Umbilical cord (tissue), 2 donors: ENCODE data around the gene SPTBN2. TPM values are rescaled to one million over a fixed set of nuclear protein-coding genes. Genes with fewer than 3 reads are reported as not detected.
"Not testable (repeated sequence)": the region's sequence is repeated elsewhere in the genome, so short reads cannot be mapped to it uniquely, and the experiment has no call there.

Experiments used
- DNase-seq: peaks from one replicate; pipeline ENCODE4 v3.0.0-alpha.2; 2015; ENCODE audit warnings: low spot score
- total RNA-seq: library from RNA; depleted of rRNA; stranded (reverse); fragments of >200 nt; gene quantifications from one replicate; pipeline ENCODE4 v1.2.3, GENCODE V29; 2014; ENCODE audit warnings: low replicate concordance; ENCODE audit not compliant: insufficient read depth

Gene SPTBN2
- total RNA-seq, 1 donor from 2014 or later = 46.5 TPM

- DNase-seq = not testable (repeated sequence)
Observed at GRCh38 chr11:66724167-66724566, 4.8 kb downstream of the SPTBN2 start.

- DNase-seq = no peak
Observed at GRCh38 chr11:66723693-66724092, 5.3 kb downstream of the SPTBN2 start.

GRCh38 chr11:66722745-66723651 lies 6.0 kb downstream of the SPTBN2 start:
- DNase-seq = no peak

GRCh38 chr11:66721939-66722338 lies 7.1 kb downstream of the SPTBN2 start:
- no peak for DNase-seq

- no peak for DNase-seq
Observed at GRCh38 chr11:66720899-66721470, 8.0 kb downstream of the SPTBN2 start.

GRCh38 chr11:66720223-66720898 lies 8.7 kb downstream of the SPTBN2 start:
- peak; percentile 58 for DNase-seq

GRCh38 chr11:66719111-66719872 lies 9.7 kb downstream of the SPTBN2 start:
- no peak for DNase-seq

- peak; percentile 57 for DNase-seq
Observed at GRCh38 chr11:66718320-66718971, 10.6 kb downstream of the SPTBN2 start.

- no peak for DNase-seq
Observed at GRCh38 chr11:66717925-66718319, 11.1 kb downstream of the SPTBN2 start.

GRCh38 chr11:66716996-66717395 lies 12.0 kb downstream of the SPTBN2 start:
- DNase-seq = no peak

- no peak for DNase-seq
Observed at GRCh38 chr11:66715346-66716085, 13.5 kb downstream of the SPTBN2 start.

- no peak for DNase-seq
Observed at GRCh38 chr11:66713746-66714480, 15.1 kb downstream of the SPTBN2 start.

- DNase-seq = no peak
Observed at GRCh38 chr11:66710384-66710930, 18.6 kb downstream of the SPTBN2 start.

- DNase-seq = no peak
Observed at GRCh38 chr11:66708701-66709100, 20.3 kb downstream of the SPTBN2 start.

- DNase-seq = no peak
Observed at GRCh38 chr11:66708094-66708493, 20.9 kb downstream of the SPTBN2 start.

- no peak for DNase-seq
Observed at GRCh38 chr11:66707486-66707885, 21.5 kb downstream of the SPTBN2 start.

GRCh38 chr11:66706989-66707388 lies 22.0 kb downstream of the SPTBN2 start:
- DNase-seq = no peak

GRCh38 chr11:66705587-66706335 lies 23.3 kb downstream of the SPTBN2 start:
- no peak for DNase-seq
